Mesenteric fat pad (tissue), 1 donor: ENCODE data around the gene HEYL. TPM values are rescaled to one million over a fixed set of nuclear protein-coding genes. Genes with fewer than 3 reads are reported as not detected.

Source experiments
- DNase-seq: peaks from one replicate; pipeline ENCODE4 v3.0.0-alpha.2; 2020; ENCODE audit warnings: low spot score
- long read RNA-seq: library from polyadenylated mRNA; unstranded; transcript quantifications from one replicate; pipeline ENCODE4 v2.0.0, GENCODE V29; 2020
- total RNA-seq: library from RNA; stranded (reverse); fragmentation: NEBNext Ultra II Directional; extraction: Animal tissue kit (Norgen Biotek cat#: 25700); gene quantifications from one replicate; pipeline ENCODE4 v1.2.1, GENCODE V29; 2021
- donor health status: DM: yes; HTN: yes; CAD: no.

Gene HEYL
- 9.4 TPM for total RNA-seq
- long read RNA-seq, partial matches to known transcripts: 9 of 29 reads
- long read RNA-seq, other reads (novel, unspliced or antisense): 19 of 29 reads

DNA sequence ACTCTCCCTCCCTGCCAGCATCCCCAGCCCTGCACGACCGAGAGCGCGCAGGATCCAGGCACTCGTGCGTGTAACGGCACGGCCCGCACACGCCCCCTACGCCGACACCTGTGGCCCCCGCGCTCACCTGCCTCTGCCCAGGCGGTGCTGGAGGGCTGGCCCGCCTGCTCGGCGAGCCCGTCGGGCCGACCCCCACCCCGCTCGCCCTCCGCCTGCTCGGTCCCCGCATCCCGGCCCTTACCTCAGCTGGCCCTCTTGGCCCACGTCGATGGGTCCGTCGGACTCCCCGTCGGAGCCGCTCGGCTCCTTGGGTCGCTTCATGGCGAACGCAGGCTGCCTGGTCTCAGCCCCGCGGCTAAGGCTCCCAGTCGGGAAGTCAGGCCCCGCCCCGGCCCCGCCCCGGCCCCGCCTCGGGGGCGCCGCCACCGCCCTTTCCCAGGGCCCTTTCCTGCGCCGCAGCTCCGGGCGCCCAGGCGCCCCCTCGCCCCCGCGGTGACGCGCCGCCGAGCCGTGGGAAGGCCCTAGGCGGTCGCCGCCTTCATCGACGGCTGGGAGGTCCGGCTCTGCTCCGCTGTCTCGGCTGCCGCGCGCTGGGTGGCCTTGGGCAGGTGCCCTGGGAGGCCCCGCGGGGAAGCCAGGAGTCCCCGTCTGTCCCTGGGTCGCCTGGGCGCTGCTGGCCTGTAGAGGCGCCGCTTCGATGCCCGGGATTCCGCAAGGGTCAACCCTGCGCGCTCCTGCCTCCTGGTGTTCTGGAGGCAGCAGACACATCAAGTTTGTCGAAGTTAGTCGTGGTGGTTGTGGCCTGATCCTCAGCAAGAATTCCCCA lies at the start of gene HEYL:
Gene HEYL (minus strand): TSS at position 339 of the 826 bp plus-strand sequence. CDS start 18 bp downstream, at position 321.
- peak; percentile 94 for DNase-seq

DNA sequence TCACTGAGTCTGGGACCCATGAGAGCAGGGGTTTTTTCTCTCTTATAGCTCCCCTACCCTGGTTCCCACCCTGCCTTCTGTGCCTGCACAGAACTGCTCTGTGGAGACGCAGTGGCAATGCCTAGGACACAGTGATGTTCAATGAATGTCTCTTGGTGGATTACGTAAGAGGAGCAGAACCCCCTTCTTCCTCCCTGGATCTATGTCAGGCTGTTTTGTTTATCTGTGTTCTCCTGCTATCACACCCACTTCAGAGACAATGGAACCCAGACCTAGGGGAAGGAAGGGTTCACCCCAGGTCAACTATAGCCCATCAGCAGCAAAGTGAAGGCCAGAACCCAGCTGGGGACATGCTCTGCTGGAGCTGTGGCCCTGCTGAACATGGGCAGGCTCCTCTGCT lies 49.8 kb upstream of the HEYL start:
- no peak for DNase-seq

DNA sequence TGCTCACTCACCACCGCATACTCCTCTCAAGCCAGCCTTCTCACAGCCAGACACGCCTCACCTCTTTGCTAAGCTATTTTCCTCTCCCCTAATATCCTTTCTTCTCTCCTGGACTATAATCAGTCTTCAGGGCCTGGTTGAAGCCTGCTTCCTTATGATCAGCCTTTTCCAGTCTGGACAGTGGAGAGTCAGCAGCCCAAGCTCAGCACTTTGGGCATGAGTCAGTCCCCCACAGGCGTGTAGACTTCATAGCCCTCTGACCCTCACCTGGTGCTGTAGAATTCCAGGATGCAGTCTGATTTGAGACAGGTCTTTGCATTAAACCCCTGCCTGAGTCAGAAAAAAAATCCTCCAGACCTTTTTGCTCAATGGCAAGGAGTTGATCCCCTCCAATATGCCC lies 49.3 kb upstream of the HEYL start:
- no peak for DNase-seq

DNA sequence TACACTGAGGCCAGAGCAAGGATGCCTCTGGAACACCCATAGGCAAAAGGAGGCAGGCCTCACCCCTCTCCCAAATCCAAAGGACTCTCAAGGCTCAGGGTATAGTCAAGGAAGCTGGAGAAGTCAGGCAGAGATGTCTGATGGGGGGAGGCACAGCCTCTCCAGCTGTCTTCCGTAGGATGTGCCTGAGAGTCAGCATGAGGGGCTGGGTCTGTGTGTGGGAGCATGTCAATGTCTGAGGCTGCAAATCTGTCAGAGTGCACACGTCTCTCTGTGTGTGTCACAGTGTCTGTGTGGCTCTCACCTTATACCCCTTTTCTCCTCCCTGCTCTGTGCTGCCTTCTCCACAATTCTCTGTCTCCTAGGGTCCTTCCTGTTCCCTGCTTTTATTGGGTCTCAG lies 47.8 kb upstream of the HEYL start:
- DNase-seq: no peak

DNA sequence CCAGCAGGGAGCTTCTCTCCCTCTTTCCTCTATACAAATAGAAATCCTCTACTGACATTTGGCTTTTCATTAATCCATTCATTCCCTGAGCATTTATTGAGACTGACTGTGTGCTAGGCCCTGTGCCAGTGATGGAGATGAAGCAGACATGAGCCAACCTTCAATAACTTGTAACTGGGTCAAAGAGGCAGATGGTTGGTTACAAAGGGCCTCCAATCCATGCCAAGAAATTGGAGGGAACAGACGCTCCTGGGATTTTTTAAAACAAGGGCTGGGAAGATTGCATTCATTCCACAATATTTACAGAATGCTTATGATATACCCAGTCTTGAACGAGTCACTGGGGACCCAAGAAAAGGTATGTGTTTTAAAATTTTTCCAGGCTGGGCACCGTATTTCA lies 45.6 kb upstream of the HEYL start:
- DNase-seq: no peak

DNA sequence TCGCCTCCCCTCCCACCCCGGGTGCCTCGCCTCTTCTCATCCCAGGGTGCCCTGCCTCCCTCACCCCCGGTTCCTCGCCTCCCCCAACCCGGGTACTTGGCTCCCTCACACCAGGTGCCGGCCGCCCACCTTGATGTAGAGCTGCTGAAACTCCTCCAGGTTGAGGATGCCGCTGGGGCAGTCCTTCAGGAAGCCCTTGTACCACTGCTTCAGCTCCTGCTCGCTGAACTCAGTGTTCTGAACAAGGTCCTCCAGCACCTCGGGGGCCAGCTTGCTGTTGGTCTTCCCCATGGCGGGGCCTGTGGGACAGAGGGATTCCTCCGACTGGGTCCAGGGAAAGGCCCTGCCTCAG lies 44.8 kb upstream of the HEYL start:
- DNase-seq: no peak

DNA sequence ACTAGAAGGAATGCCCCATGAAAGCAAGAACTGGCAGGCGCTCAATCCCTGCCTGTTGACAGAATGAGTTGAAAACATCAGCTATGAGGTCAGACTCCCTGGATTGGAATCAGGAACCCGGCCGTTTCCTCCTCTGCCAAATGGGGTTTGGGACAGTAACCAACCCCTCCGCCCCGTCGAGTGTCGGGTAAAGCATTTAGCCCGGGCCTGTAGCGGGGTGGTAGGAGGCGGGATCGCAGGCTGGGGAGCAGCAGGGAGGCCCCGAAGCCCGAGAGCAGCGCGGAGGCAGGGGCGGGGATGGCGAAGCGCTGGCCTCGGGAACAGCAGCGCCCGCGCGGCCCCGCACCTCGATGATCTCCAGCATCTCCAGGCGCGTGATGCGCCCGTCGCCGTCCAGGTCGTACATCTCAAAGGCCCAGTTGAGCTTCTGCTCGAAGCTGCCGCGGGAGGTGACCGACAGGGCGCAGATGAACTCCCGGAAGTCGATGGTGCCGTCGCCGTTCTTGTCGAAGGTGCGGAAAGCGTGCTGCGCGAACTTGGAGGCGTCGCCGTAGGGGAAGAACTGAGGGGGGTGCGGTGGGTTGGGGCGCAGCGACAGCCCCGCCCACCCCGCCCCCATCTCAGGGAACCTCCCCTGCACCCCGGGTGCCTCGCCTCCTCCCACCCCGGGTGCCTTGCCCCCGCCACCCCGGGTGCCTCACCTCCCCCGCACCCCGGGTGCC lies 44.3 kb upstream of the HEYL start:
- DNase-seq: no peak

DNA sequence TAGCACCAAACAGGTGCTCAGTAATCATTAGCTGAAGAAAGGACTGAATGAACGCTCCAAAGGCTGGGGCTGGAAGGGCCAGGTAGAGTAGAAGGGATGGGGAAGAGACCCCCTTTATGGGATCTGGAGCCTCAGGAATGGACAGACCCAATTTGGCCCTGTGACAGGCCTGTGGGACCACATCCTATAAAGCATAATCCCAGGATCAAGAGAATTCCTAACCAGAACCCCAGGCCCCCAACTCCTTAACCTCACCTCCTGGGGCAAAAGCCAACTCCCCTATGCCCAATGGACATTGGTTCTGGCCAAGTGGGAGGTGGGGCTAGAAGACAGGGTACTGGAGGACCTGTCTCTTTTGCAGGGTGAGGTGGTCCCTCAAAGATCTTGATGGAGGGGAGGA lies 42.6 kb upstream of the HEYL start:
- DNase-seq: no peak

DNA sequence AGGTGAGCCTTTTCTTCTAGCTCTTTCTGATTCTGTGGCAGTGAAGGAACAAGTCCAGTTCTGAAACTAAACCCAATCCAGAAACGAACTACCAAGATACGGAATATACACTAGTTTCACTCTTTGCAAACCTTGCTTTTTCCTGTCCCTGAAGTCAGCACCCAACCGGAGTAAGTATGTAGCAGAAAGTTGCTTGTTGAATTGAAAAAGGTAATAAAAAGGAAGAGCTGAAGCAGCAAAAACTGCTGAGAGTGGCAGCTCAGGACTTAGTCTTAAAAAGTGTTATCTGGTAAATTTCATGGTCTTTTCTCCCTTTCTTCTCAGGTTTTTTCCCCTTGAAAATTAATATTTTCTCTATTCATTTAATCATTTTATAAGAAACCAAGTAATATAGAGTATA lies 41.9 kb upstream of the HEYL start:
- no peak for DNase-seq

DNA sequence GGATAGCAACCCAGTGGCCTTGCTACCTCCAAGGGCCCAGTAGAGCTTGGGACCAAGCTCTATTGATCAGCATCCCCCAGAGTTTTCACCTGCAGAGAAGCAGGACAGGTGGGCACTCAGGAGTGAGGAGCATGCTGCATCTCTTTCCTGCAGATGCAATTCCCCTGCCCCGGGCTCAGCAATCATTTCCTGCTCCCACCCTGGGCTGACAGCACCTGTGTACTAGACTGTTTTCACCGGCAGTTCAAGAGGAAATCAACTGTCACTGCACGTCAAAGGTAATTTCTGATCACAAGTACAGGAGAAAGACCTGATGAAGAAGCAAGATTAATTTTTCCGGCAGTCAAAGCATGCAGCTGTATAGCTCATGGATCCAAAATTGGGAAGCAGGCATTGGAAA lies 41.3 kb upstream of the HEYL start:
- no peak for DNase-seq

DNA sequence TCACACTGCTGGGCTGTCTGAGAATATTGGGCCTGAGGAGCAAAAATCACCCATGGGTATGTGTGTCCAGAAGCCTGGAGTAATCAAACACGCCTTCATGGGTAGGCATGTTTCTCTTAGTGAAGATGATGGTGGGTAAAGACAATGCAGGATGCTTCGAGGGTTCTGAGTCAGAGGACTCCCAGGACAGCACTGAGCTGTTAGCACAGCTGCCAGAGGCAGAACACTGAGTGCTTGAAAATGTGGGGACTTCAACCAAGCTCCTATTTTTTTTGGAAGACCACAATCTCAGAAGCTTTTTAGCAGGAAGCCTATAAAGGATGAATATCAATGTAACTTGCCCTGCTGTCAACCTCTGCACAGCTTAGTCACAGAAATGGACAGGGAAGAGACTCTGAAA lies 40.4 kb upstream of the HEYL start:
- no peak for DNase-seq

DNA sequence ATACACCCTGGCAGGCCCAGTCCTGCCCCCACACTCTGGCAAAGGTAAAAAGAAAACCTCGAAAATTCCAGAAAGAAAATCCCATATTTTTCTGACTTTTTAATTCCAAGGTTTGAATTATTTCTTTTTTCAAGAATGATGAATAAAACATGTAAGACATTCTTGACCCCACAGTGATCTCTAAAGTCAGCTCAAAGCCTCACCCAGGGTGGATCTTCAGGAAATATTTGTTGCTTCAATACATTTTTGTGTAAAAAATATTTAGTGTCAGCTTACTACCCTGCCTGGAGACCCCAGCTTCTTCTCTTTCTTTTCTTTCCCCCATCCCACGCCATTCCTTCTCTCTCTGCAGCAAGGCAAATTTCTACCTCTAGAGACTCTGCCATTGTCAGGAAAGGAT lies 39.4 kb upstream of the HEYL start:
- no peak for DNase-seq

DNA sequence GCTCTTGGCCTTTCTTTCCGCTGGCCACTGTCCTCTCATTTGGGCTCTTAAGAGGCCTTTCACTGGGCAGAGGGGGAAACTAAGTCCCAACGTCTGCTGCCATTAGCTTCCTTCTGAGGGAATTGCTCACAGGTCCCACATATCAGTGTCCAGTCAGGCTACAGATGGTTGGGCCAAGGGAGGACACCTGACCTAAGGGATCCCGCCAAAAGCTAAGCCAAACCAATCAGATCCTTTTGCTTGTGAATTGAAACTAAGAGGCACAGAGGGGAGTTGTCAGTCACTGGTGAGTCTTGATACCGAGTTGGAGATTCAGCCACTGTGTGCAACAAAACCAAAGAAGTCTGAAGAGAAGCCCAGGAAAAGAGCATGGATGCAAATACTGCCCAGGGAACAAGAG lies 38.2 kb upstream of the HEYL start:
- DNase-seq: no peak

DNA sequence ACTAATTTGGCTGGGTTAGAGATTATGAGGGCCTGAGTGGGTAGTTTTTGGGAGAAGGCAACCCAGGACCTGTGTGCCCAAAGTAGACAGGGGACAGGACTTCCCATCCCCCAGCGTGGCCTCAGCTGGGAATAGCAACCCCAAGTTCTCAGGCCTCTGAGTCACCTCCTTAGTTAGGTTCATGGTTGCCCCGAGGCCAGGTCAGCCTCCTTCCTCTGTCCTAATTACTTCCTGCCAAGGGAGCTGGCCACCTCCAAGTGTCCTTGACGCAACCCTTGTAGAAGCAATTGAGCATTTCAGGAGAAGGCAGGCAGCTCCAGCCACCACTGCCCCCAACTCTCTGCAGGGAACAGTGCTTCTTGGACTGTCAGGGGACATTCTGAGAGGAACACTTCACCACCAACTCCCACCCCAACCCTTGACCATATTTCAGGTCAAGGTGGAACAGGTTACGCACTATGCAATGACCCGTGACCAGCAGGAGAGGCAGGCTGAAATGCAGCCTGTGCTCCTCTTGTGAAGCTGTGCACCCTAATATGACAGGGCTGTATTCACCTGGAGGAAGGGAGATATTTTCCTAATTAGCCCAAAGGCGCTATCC lies 37.6 kb upstream of the HEYL start:
- DNase-seq: no peak

DNA sequence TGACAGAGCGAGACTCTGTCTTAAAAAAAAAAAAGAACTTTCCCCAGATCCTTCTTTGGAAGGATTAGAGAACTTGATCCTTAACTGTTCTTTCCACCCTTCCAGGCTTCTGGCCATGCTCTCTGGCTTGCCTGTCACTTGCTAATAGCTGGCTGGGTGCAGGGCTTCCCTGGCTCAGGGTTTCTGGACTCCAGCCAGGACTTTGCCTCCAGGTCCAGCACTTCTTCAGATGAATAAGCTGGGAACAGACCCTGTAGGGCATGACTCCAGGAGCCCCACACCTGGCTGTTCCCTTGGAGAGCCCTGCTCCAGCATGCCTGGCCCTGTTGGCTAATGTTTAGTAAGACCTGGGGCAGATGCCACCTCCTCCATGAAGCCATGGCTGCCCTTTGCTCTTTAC lies 35.8 kb upstream of the HEYL start:
- DNase-seq: no peak

DNA sequence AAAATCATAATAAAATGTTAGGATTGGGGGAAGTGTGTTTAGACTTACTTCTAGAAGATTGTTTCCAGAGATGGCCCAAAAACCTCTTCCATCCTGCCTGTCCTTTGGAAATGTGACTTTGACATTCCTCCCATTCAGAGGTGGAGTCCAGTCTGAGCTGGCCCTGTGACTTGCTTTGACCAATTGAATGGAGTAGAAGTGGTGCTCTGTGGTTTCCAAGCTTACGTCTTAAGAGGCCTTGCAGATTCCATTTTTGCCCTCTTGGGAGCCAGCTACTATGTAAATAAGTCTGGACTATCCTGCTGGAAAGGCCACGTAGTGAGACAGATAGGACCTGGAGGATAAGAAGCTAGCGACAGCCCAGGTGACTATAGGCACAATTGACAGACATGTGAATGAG lies 33.8 kb upstream of the HEYL start:
- no peak for DNase-seq

DNA sequence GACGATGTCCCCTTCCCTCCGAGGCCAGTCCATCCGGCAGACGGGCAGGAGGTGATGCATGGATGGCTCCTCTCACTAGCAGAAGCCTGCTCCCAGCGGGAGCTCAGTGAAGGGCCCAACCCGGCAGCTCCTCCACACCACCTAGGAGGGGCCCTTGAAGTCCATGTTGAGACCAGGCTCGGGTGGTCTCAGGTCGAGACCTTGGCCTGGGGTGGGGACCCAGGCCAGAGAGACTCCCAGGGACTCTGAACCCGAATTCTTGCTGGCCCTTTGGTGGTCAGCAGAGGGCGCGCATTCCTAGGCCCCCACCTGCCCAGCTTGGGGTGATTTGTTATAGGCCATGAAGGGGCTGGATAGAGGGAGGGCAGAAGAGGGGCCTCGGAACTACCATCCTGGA lies 33.1 kb upstream of the HEYL start:
- no peak for DNase-seq

DNA sequence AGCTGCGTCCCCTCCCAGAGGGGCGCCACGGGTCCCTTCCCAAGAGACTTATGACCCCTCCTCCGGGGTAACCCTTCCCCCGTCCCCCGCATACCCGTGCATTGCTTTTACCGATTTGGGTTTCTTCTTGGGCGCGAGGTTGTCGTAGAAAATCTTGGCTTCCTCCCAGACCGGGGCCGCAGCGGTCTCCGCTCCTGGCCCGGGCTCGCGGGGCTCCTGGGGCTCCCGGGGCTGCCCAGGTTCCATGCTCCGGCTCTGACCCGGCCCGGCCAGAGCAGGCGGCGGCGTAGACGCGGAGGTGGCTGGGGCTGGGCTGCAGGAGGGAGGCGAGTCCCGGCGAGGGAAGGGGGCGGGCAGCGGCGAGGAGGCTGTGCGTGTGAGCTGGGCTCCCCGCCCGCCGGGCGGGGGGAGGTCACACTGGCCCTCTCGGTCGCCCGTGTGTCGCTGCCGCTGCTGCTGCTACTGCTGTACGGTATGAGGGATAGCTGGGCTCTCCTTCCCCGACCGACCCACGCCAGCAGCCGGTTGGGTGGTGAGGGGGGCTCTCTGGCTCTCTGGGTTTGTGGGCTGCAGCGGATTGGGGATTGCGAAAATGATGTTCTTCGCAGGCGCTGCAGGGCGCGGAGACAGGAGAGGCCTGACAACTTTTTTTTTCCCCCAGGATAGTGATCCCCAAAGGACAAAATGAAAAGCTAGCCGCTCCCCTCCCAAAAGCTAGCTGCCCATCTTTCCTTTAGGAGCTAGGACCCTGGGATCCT lies 32.5 kb upstream of the HEYL start, which contains the start of gene NT5C1A:
Gene NT5C1A (minus strand): TSS at position 315 of the 758 bp plus-strand sequence. CDS start 69 bp downstream, at position 246.
- DNase-seq: no peak

DNA sequence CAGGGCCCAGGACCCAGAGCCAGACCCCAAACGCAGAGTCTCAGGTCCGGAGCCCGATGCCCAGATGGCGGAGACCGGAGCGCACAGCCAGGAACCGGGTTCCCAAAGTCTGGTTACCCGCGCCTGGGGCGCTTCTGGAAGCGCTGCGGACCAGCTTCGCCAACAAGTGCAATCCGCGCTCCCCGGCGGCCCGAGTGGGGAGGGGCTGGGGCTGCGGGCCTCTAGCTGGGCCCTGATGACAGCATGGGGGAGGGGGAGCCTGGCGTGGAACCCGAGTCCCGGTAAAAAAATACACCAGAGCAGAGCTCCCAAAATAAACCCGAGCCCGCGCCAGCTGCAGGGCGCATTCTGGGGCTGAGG lies 32.0 kb upstream of the HEYL start:
- DNase-seq: no peak

DNA sequence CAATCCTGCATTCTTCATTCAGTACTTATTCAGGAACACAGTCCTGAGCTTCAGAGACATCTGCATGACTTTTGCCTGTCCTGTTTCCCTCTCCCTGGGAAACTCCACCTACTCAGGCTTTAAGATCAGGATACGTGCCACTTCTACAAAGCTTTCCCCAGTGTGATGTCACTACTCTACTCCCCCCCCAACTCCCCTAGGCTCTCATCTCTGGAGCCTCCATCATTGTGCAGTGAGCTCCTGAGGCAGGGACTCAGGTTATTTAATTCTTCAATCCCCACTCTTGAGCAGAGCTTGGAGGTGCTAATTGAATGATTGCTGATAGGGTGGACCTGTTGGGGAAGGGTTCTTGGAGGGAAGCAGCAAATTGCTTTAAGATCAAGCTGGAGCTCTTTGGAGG lies 31.2 kb upstream of the HEYL start:
- no peak for DNase-seq

DNA sequence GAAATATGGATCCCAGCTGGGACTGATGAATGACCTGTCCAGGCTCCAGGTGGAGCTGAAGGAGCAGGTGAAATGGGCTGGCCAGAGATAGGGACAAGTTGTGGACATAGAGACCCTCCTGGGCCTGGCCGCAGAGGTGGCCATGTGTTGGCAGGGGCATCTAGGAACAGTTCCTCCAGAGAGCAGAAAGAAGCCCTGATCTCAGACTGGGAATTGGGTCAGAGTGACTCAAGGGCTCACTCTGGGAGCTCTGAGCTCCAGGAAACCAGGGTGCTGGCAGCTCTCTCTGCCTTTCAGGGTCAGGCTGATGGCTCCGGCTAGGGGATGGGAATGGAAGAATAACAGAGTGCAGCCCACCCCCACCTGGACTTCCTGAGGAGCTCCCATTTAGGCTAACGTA lies 29.5 kb upstream of the HEYL start:
- DNase-seq: no peak

DNA sequence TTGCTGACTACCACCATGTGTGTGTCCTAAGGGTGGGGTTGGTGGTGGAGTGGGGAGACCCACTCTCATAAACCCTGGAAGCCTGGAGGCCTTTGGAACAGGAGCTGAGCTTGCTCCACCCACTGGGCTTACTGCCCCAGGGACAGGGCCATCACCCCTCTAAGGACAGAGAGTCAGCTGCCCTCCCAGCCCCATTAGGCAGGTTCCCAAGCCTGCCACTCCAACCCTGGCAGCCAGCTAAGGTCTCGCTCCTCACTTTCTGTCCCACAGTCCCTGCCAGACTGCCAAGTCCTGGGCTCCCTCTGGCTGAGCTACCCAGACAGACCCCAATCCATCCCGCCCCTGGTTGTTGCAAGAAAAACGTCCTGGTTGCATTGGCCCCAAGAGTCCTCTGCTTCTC lies 28.7 kb upstream of the HEYL start:
- no peak for DNase-seq
